H1 (cell line): ENCODE results near the gene PTGES2. TPM values are rescaled to one million over a fixed set of nuclear protein-coding genes. Genes with fewer than 3 reads are reported as not detected.

Experiments
- CTCF ChIA-PET: fragments of 300-600 bp; sonication (Branson Sonifier 250); formaldehyde crosslinking; loops from one replicate; lab custom pipeline; 2021; ENCODE audit not compliant: partially characterized antibody; lab: Charles Lee
- POLR2A ChIA-PET: fragments of 300-600 bp; sonication (Branson Sonifier 250); formaldehyde crosslinking; loops from one replicate; lab custom pipeline; 2021; ENCODE audit warnings: inconsistent platforms; ENCODE audit not compliant: partially characterized antibody; lab: Charles Lee
- DNase-seq, 2 experiments: peaks; one replicate each; pipeline versions ENCODE4 v3.0.0 to v3.0.0-alpha.2; 2010 to 2022; ENCODE audit warnings: low spot score in 2 of 2, low read depth in 1 of 2, mixed read lengths in 1 of 2
- FAIRE-seq: peaks from 2 replicates; lab custom pipeline; 2011; peaks lifted over from hg19 to GRCh38; lab: Jason Lieb, UNC
- H2AFZ ChIP-seq: 2 replicates; pipeline ENCODE4 v1.8.1; 2012; ENCODE audit warnings: low read length, inconsistent platforms
- H2AK5ac ChIP-seq: 2 replicates; pipeline ENCODE4 v1.6.1; 2013; ENCODE audit warnings: low read depth, low read length
- H2BK120ac ChIP-seq: replicated peaks from 2 replicates; pipeline ENCODE3; 2013; ENCODE audit warnings: low read depth, low read length, inconsistent platforms
- H2BK12ac ChIP-seq: 2 replicates; pipeline ENCODE4 v1.6.1; 2013; ENCODE audit warnings: low read depth, low read length
- H2BK15ac ChIP-seq: 2 replicates; pipeline ENCODE4 v1.6.1; 2013; ENCODE audit warnings: low read length
- H2BK20ac ChIP-seq: 2 replicates; pipeline ENCODE4 v1.6.1; 2013; ENCODE audit warnings: low read length
- H2BK5ac ChIP-seq: 2 replicates; pipeline ENCODE4 v1.6.1; 2013; ENCODE audit warnings: low read depth, low read length
- H3K14ac ChIP-seq: 2 replicates; pipeline ENCODE4 v1.6.1; 2013; ENCODE audit warnings: inconsistent platforms; ENCODE audit not compliant: insufficient read length
- H3K18ac ChIP-seq: 2 replicates; pipeline ENCODE4 v1.6.1; 2013; ENCODE audit warnings: low read length; ENCODE audit errors: extremely low read depth
- H3K23ac ChIP-seq: 2 replicates; pipeline ENCODE4 v1.6.1; 2013; ENCODE audit warnings: inconsistent platforms; ENCODE audit not compliant: insufficient read length
- H3K23me2 ChIP-seq: 2 replicates; pipeline ENCODE4 v1.6.1; 2013; ENCODE audit warnings: low read depth, low read length
- H3K27ac ChIP-seq: 2 replicates; pipeline ENCODE4 v1.6.1; 2011; ENCODE audit warnings: low read depth, low read length, inconsistent platforms
- H3K27me3 ChIP-seq, 4 experiments: replicated peaks in 1 of 4; 1 replicate in 1 of 4; 2 replicates in 3 of 4; pipeline versions ENCODE4 v1.6.1 to v1.8.1; 2011 to 2013; ENCODE audit warnings: low read length in 3 of 4, mild to moderate bottlenecking in 3 of 4, inconsistent platforms in 2 of 4, mixed read lengths in 2 of 4, moderate library complexity in 1 of 4; ENCODE audit not compliant: control insufficient read depth in 3 of 4, insufficient read depth in 3 of 4; ENCODE audit errors: extremely low read depth in 1 of 4
- H3K36me3 ChIP-seq, 4 experiments: 2 replicates each; pipeline versions ENCODE4 v1.6.1 to v1.8.1; 2011 to 2013; ENCODE audit warnings: mild to moderate bottlenecking in 4 of 4, low read length in 3 of 4, moderate library complexity in 2 of 4, control low read depth in 1 of 4, inconsistent platforms in 1 of 4; ENCODE audit not compliant: insufficient read depth in 4 of 4, control insufficient read depth in 2 of 4
- H3K4ac ChIP-seq: replicated peaks from 2 replicates; pipeline ENCODE3; 2013; ENCODE audit warnings: low read length, low read depth, mixed read lengths, inconsistent platforms; ENCODE audit not compliant: insufficient read length
- H3K4me1 ChIP-seq, 4 experiments: replicated peaks in 1 of 4; 1 replicate in 1 of 4; 2 replicates in 3 of 4; pipeline versions ENCODE4 v1.6.1 to v1.8.1; 2011 to 2013; ENCODE audit warnings: low read length in 3 of 4, inconsistent platforms in 2 of 4, mixed read lengths in 1 of 4; ENCODE audit not compliant: insufficient read depth in 4 of 4, control insufficient read depth in 3 of 4
- H3K4me2 ChIP-seq, 2 experiments: 2 replicates each; pipeline versions ENCODE4 v1.6.1 to v1.8.1; 2011 to 2013; ENCODE audit warnings: low read depth in 2 of 2, low read length in 2 of 2, control low read depth in 1 of 2, inconsistent platforms in 1 of 2, mild to moderate bottlenecking in 1 of 2; ENCODE audit not compliant: insufficient read depth in 1 of 2
- H3K4me3 ChIP-seq, 4 experiments: fragments of 200-600, 300-600 bp in 1 of 4; sonication (generic), shearing (Covaris generic), sonication (Bioruptor Twin) in 1 of 4; 2 replicates each; pipeline versions ENCODE4 v1.5.1 to v1.8.1; 2011 to 2016; ENCODE audit warnings: low read length in 4 of 4, low read depth in 3 of 4, control low read depth in 2 of 4, inconsistent platforms in 2 of 4, mild to moderate bottlenecking in 2 of 4, mixed read lengths in 1 of 4, moderate library complexity in 1 of 4; ENCODE audit not compliant: insufficient read depth in 2 of 4; ENCODE audit errors: extremely low read depth in 1 of 4
- H3K56ac ChIP-seq: replicated peaks from 2 replicates; pipeline ENCODE3; 2013; ENCODE audit warnings: low read depth, mild to moderate bottlenecking, mixed read lengths, low read length, inconsistent platforms; ENCODE audit not compliant: insufficient read length
- H3K79me1 ChIP-seq: 2 replicates; pipeline ENCODE4 v1.6.1; 2013; ENCODE audit warnings: low read depth, low read length, control low read depth
- H3K79me2 ChIP-seq, 2 experiments: 2 replicates each; pipeline versions ENCODE4 v1.6.1 to v1.8.1; 2012 to 2013; ENCODE audit warnings: low read length in 2 of 2, mild to moderate bottlenecking in 2 of 2, inconsistent platforms in 1 of 2; ENCODE audit not compliant: insufficient read depth in 2 of 2, control insufficient read depth in 1 of 2
- H3K9ac ChIP-seq, 4 experiments: replicated peaks in 1 of 4; 1 replicate in 1 of 4; 2 replicates in 3 of 4; pipeline versions ENCODE4 v1.6.1 to v1.8.1; 2011 to 2013; ENCODE audit warnings: low read depth in 3 of 4, low read length in 3 of 4, control low read depth in 2 of 4, mild to moderate bottlenecking in 2 of 4, moderate library complexity in 2 of 4, inconsistent platforms in 1 of 4; ENCODE audit errors: extremely low read depth in 1 of 4
- H3K9me3 ChIP-seq, 2 experiments: 2 replicates each; pipeline versions ENCODE4 v1.6.1 to v1.8.1; 2012 to 2013; ENCODE audit warnings: mild to moderate bottlenecking in 2 of 2, moderate library complexity in 2 of 2, control low read depth in 1 of 2, inconsistent platforms in 1 of 2, low read depth in 1 of 2, low read length in 1 of 2, mixed read lengths in 1 of 2; ENCODE audit not compliant: insufficient read depth in 2 of 2
- H4K20me1 ChIP-seq, 2 experiments: replicated peaks in 1 of 2; 2 replicates each; pipeline versions ENCODE3 to v1.8.1; 2011 to 2013; ENCODE audit warnings: inconsistent platforms in 2 of 2, low read length in 2 of 2, mild to moderate bottlenecking in 1 of 2; ENCODE audit not compliant: insufficient read depth in 2 of 2, control insufficient read depth in 1 of 2
- H4K5ac ChIP-seq: 2 replicates; pipeline ENCODE4 v1.6.1; 2013; ENCODE audit warnings: low read length, low read depth, mixed read lengths, inconsistent platforms; ENCODE audit not compliant: insufficient read length
- H4K8ac ChIP-seq: 2 replicates; pipeline ENCODE4 v1.8.0; 2013; ENCODE audit warnings: mild to moderate bottlenecking, moderate library complexity, low read length, inconsistent platforms; ENCODE audit not compliant: insufficient read depth; ENCODE audit errors: extremely low read depth
- H4K91ac ChIP-seq: replicated peaks from 2 replicates; pipeline ENCODE3; 2013; ENCODE audit warnings: low read length, mixed read lengths, inconsistent platforms; ENCODE audit not compliant: insufficient read length
- ASH2L ChIP-seq: fragments of 200-600, 300-600 bp; sonication (generic); IDR thresholded peaks from one replicate; pipeline ENCODE4 v1.7.1; 2017; ENCODE audit warnings: low read length
- CHD1 ChIP-seq: IDR thresholded peaks from 2 replicates; pipeline ENCODE4 v1.6.1; 2012; ENCODE audit warnings: low read depth, low read length, improper control_type of control experiment
- CHD2 ChIP-seq: IDR thresholded peaks from 2 replicates; pipeline ENCODE4 v1.6.1; 2012; ENCODE audit warnings: low read length, improper control_type of control experiment
- E2F6 ChIP-seq: IDR thresholded peaks from 2 replicates; pipeline ENCODE4 v1.6.1; 2012; ENCODE audit warnings: inconsistent platforms
- EZH2 ChIP-seq: fragments of 200-600 bp; sonication (generic); IDR thresholded peaks from 2 replicates; pipeline ENCODE4 v1.7.1; 2012; ENCODE audit warnings: low read depth, mild to moderate bottlenecking, moderate library complexity, low read length, inconsistent platforms; ENCODE audit not compliant: severe bottlenecking
- GABPA ChIP-seq: IDR thresholded peaks from 2 replicates; pipeline ENCODE4 v1.6.1; 2011; ENCODE audit warnings: mild to moderate bottlenecking, low read length, moderate library complexity, borderline replicate concordance; ENCODE audit not compliant: insufficient read depth
- POLR2A ChIP-seq, 2 experiments: IDR thresholded peaks; 1 replicate in 1 of 2; 2 replicates in 1 of 2; pipeline ENCODE4 v1.6.1; 2011; ENCODE audit warnings: low read depth in 2 of 2, low read length in 2 of 2, mild to moderate bottlenecking in 2 of 2; ENCODE audit errors: control extremely low read depth in 1 of 2
- POU5F1 ChIP-seq: IDR thresholded peaks from 2 replicates; pipeline ENCODE4 v1.6.1; 2011; ENCODE audit warnings: low read depth, mild to moderate bottlenecking, low read length, moderate library complexity
- RAD21 ChIP-seq, 2 experiments: IDR thresholded peaks in 1 of 2; conservative IDR thresholded peaks in 1 of 2; 2 replicates each; pipeline ENCODE4 v1.6.1; 2011; ENCODE audit warnings: low read depth in 2 of 2, low read length in 2 of 2, improper control_type of control experiment in 1 of 2, inconsistent platforms in 1 of 2, mild to moderate bottlenecking in 1 of 2, moderate library complexity in 1 of 2
- TAF7 ChIP-seq: optimal IDR thresholded peaks from 2 replicates; pipeline ENCODE3; 2011; ENCODE audit warnings: low read depth, mild to moderate bottlenecking, inconsistent platforms, low read length, moderate library complexity, borderline replicate concordance
- USF2 ChIP-seq: IDR thresholded peaks from 2 replicates; pipeline ENCODE4 v1.6.1; 2011; ENCODE audit warnings: low read length, improper control_type of control experiment
- WGBS, 2 experiments: shearing (Covaris generic) in 1 of 2; methylation state at CpG; one replicate each; pipeline versions ENCODE4 v1.1.6 to v1.1.7; 2013 to 2015; ENCODE audit warnings: low lambda C conversion rate in 2 of 2, mixed read lengths in 2 of 2, inconsistent platforms in 1 of 2, low coverage in 1 of 2, missing lambda C conversion rate in 1 of 2; ENCODE audit not compliant: insufficient replicate concordance in 2 of 2, insufficient coverage in 1 of 2, insufficient read length in 1 of 2; ENCODE audit errors: extremely low coverage in 1 of 2, missing lambda C conversion rate in 1 of 2; 5-methylcytosine and 5-hydroxymethylcytosine counted together
- polyA plus RNA-seq, 7 experiments: library from polyadenylated mRNA; depleted of rRNA in 3 of 7; stranded (reverse) in 5 of 7; unstranded in 2 of 7; fragments of >200 nt in 5 of 7; fragments of 200-250 nt in 2 of 7; gene quantifications; 1 replicate in 5 of 7; 2 replicates in 1 of 7; 4 replicates in 1 of 7; pipeline versions ENCODE4 v1.2.1 to v1.2.3, GENCODE V29; 2011 to 2013; ENCODE audit warnings: missing spikeins in 2 of 7, mixed read lengths in 2 of 7
- total RNA-seq: library from RNA; stranded (reverse); fragmentation: NEBNext Ultra II Directional; extraction: Animal tissue kit (Norgen Biotek cat#: 25700); gene quantifications from 2 replicates; pipeline ENCODE4 v1.2.1, GENCODE V29; 2021

The PTGES2 gene
- total and polyA plus RNA-seq, 2 of the 8 experiments (the other 6 are each of a cell fraction or from before 2014, with no cell fraction given): 80.7 to 81.2 TPM

- 86% methylated on average over 11 of the region's 11 CpGs; no CpG with 5 or more reads in 1 of the 2 experiments for WGBS, 2 experiments
- Histone ChIP-seq H3K27ac (peak overlapping the region; percentile 46; the same call in 1 of the 2 replicates), H2BK120ac (no peak overlapping the region), H3K23ac (no peak overlapping the region), H4K5ac (no peak overlapping the region), H4K20me1 (peaks cover 2 to 15% of the 10 kb centered on the region in 2 experiments), H4K91ac (no peak overlapping the region), H3K4me2 (no peak overlapping the region), H3K36me3 (no peaks in the 10 kb centered on the region), H3K79me1 (peaks cover 24% of the 10 kb centered on the region), H3K4me3 (no peak overlapping the region), H3K9me3 (no peaks in the 10 kb centered on the region), H3K9ac (no peak overlapping the region; a peak in 1 of 7 replicates), H2BK20ac (no peak overlapping the region), H2AFZ (no peak overlapping the region), H3K4ac (no peak overlapping the region), H4K8ac (no peak overlapping the region), H2BK5ac (no peak overlapping the region), H3K4me1 (peaks cover 5 to 23% (median 21%) of the 10 kb centered on the region in 4 experiments), H3K14ac (no peak overlapping the region), H3K23me2 (peaks cover 9% of the 10 kb centered on the region), H3K18ac (no peak overlapping the region), H3K56ac (no peak overlapping the region), H2BK15ac (no peak overlapping the region), H3K27me3 (no peaks in the 10 kb centered on the region), H2BK12ac (peak overlapping the region; percentile 0; the same call in 1 of the 2 replicates), H3K79me2 (peaks cover 0 to 32% of the 10 kb centered on the region in 2 experiments; a peak in 2 of 4 replicates), H2AK5ac (no peak overlapping the region)
- CTCF ChIA-PET: interaction anchor here (0.6 to 4.8 kb wide), 7 partner anchors 8 to 296 kb away, joined by 3 to 42 read pairs (median 4); partner anchors contain the start of gene NAIF1
- DNase-seq (no peak), FAIRE-seq (no peak)
- POLR2A ChIA-PET: interaction anchor here (0.7 to 5.0 kb wide), 3 partner anchors 10 to 213 kb away, joined by 3 to 33 read pairs (median 3); no protein-coding TSS in a partner anchor
- TF ChIP-seq CHD1 (no peak), CHD2 (no peak), RAD21 (IDR thresholded peaks at IDR 0.05 in 1 of 2, conservative IDR thresholded peaks at IDR 0.05 in 1 of 2; ENCODE audit: low read depth in 2 of 2, low read length in 2 of 2) (no peak), TAF7 (no peak), POU5F1 (no peak), E2F6 (no peak), POLR2A (IDR thresholded peaks at IDR 0.05; ENCODE audit: control extremely low read depth in 1 of 2, low read depth in 2 of 2, low read length in 2 of 2) (no peak), USF2 (no peak), GABPA (no peak), EZH2 (no peak), ASH2L (no peak)
These were observed 32.5 kb downstream of the PTGES2 start for GRCh38 chr9:128094950-128095544.
